ENCODE data around the gene GPBP1.
A peak's percentile ranks its signal among the peaks of the same experiment; 100 is the strongest.

The GPBP1 gene

DNA sequence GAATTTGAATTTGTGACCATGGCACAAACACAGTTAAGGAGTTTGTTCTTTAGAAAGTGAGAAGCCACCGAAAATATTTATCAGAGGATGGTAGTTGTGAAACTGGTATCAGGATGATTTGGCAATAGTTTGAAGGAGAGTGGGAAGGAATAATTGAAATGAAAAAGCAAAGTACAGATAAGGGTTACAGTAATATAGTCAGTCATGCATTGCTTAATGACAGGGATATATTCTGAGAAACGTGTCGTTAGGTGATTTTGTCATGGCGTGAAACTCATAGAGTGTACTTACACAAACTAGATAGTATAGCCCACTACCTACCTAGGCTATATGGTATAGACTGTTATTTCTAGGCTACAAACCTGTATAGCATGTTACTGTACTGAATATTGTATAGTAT lies 84.2 kb downstream of the GPBP1 start:
- Mint-ChIP-seq H3K4me1 (peaks cover 4% of the 10 kb centered on the region), H3K27ac (no peak overlapping the region), H3K27me3 (ENCODE audit: low read depth, poor library complexity) (peaks cover 2% of the 10 kb centered on the region), H3K4me3 (no peak overlapping the region), H3K9me3 (no peaks in the 10 kb centered on the region), H3K36me3 (ENCODE audit: low read depth) (peaks cover 86% of the 10 kb centered on the region)
- DNase-seq = no peak
- TF ChIP-seq CTCF (IDR thresholded peaks at IDR 0.05) = no peak

- DNase-seq = no peak
- Mint-ChIP-seq H3K4me1 (peaks cover 4% of the 10 kb centered on the region), H3K36me3 (ENCODE audit: low read depth) (peaks cover 87% of the 10 kb centered on the region), H3K27me3 (ENCODE audit: low read depth, poor library complexity) (peaks cover 2% of the 10 kb centered on the region), H3K4me3 (no peak overlapping the region), H3K9me3 (no peaks in the 10 kb centered on the region), H3K27ac (peak overlapping the region; percentile 79)
- no peak for TF ChIP-seq CTCF (IDR thresholded peaks at IDR 0.05)
Observed at GRCh38 chr5:57258943-57259342, 85.1 kb downstream of the GPBP1 start.

DNA sequence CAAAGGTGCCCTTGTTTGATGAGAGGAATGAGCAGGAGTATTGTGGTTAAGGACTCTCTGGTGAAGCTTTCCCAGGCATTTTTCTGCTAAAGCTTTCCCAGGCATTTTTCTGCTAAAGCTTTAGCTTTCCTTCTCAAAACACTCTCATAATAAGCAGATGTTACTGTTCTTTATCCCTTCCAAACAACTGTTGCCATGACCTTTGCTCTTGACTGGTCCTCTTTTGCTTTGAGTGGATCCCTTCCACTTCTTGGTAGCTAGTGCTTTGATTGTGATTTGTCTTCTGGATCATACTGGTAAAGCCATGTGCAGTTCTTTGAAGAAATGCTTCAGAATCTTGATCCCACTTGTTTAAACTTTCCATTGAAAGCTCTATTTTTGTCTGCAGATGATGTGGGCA lies 85.8 kb downstream of the GPBP1 start:
- H3K27ac Mint-ChIP-seq = peak overlapping the region; percentile 80
- no peak for DNase-seq
- H3K4me1 Mint-ChIP-seq = no peaks in the 10 kb centered on the region
- peaks cover 2% of the 10 kb centered on the region for H3K27me3 Mint-ChIP-seq (ENCODE audit: low read depth, poor library complexity)
- no peak for TF ChIP-seq CTCF (IDR thresholded peaks at IDR 0.05)
- peaks cover 81% of the 10 kb centered on the region for H3K36me3 Mint-ChIP-seq (ENCODE audit: low read depth)
- no peaks in the 10 kb centered on the region for H3K9me3 Mint-ChIP-seq
- H3K4me3 Mint-ChIP-seq = no peak overlapping the region

DNA sequence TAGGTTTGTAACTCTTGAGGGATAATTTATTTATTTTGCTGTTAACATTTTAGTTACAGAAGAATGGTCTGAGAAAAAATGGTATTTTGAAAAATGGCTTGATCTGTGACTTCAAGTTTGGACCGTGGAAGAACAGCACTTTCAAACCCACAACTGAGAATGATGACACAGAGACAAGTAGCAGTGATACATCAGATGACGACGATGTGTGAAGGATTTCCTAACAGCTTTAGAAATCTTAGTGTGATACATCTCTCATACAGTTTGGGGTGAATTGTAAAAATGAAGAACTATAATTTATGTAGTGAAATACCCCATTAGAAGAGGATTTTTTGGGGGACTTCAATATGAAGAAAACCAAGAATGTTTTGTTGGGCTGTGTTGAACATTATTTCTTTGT lies 88.7 kb downstream of the GPBP1 start:
- Mint-ChIP-seq H3K4me3 (no peak overlapping the region), H3K27me3 (ENCODE audit: low read depth, poor library complexity) (no peaks in the 10 kb centered on the region), H3K36me3 (ENCODE audit: low read depth) (peaks cover 61% of the 10 kb centered on the region), H3K4me1 (no peaks in the 10 kb centered on the region), H3K27ac (peak overlapping the region; percentile 57), H3K9me3 (no peaks in the 10 kb centered on the region)
- TF ChIP-seq CTCF (IDR thresholded peaks at IDR 0.05) = no peak
- DNase-seq = no peak

DNA sequence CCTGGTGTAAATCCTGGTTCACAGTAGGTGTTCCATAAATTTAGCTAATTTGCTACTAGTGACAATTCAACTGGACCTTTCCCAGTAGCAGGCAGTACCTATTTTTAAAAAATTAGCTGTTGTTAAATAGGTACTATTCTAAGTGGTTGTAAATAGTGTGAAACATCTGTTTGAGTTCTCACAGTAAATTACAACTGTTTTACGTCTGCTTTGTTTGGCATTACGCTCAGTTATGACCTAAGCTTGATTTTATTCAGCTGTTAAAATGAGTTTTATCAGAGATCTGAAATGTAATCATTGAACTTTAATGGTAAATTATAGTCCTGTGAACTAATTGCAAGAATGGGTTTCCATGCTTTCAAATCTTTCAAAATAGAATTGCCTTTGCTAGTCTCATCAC lies 93.9 kb downstream of the GPBP1 start:
- Mint-ChIP-seq H3K27me3 (ENCODE audit: low read depth, poor library complexity) (no peaks in the 10 kb centered on the region), H3K4me1 (no peaks in the 10 kb centered on the region), H3K9me3 (no peaks in the 10 kb centered on the region), H3K36me3 (ENCODE audit: low read depth) (peaks cover 12% of the 10 kb centered on the region), H3K4me3 (no peak overlapping the region), H3K27ac (no peak overlapping the region)
- DNase-seq = no peak
- TF ChIP-seq CTCF (IDR thresholded peaks at IDR 0.05) = no peak

GRCh38 chr5:57276353-57276752 lies 102.5 kb downstream of the GPBP1 start:
- Mint-ChIP-seq H3K9me3 (peaks cover 6% of the 10 kb centered on the region), H3K4me1 (no peaks in the 10 kb centered on the region), H3K36me3 (ENCODE audit: low read depth) (no peaks in the 10 kb centered on the region), H3K27me3 (ENCODE audit: low read depth, poor library complexity) (no peaks in the 10 kb centered on the region), H3K27ac (no peak overlapping the region), H3K4me3 (no peak overlapping the region)
- DNase-seq = no peak
- no peak for TF ChIP-seq CTCF (IDR thresholded peaks at IDR 0.05)
